Measurements from ENCODE around the gene TRIP12.
"Not testable (repeated sequence)": the region's sequence is repeated elsewhere in the genome, so short reads cannot be mapped to it uniquely, and the experiment has no call there.

Gene TRIP12

GRCh38 chr2:229768235-229768634, 153.6 kb downstream of the TRIP12 start:
- DNase-seq (ENCODE audit: low read depth): no peak

- DNase-seq (ENCODE audit: low read depth): no peak
These were observed 156.1 kb downstream of the TRIP12 start for GRCh38 chr2:229765721-229766120.

DNA sequence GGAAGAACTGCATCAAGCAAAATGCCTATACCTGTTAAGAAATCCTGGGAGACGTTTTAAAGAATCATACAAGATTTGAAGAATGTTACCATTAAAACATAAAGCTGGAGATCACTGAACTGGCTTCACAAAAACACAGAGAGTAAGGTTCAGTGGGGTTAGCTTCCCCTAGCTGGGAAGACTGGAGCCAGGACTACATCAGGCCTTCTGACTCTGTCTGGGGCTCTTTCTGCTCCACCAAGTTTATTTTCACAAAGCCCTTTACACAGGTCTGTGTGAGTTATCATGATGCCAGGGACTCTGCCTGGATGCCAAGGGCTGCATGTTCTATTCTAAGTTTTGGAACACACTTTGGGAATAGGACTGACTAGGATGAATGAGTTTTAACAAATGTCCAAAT, 160.1 kb downstream of the TRIP12 start:
- DNase-seq (ENCODE audit: low read depth): no peak

- DNase-seq (ENCODE audit: low read depth): not testable (repeated sequence)
These were observed 164.3 kb downstream of the TRIP12 start for GRCh38 chr2:229757462-229757861.

DNA sequence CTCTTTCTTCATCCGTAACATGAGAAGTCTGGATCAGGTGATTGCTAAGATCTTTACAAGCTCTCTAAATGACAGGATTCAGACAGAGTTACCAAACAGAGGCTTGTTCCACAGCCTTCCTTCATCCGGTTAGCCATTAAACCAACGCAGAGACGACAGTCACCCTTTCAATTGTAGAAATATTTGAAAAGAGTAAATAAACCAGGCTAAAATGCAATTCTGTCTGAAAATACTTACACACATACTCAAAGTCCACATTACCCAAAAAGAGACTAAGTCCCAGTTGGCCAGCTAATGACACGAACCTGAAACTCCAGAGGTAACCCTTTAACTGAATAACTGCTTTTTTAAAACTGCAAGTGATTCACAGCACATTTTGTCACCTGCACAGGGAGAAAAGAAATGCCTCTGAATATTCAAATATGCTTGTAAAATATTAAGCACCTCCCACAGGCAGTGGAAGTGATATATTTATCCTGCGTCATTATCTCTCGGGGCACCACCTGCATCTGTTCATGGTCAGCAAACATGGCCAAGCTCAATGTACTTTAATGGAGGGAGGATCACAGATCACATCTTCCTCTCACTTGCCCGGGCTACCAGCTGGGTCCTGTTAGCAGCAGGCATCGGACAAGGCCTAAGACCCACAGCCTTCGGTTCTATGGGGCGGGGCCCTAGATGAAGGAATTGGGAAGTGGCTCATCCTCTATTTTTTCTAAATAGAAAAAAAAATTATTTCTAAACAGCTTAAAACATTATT, 168.7 kb downstream of the TRIP12 start:
- DNase-seq (ENCODE audit: low read depth): no peak

- DNase-seq (ENCODE audit: low read depth): no peak
These were observed 172.0 kb downstream of the TRIP12 start for GRCh38 chr2:229749779-229750178.

DNA sequence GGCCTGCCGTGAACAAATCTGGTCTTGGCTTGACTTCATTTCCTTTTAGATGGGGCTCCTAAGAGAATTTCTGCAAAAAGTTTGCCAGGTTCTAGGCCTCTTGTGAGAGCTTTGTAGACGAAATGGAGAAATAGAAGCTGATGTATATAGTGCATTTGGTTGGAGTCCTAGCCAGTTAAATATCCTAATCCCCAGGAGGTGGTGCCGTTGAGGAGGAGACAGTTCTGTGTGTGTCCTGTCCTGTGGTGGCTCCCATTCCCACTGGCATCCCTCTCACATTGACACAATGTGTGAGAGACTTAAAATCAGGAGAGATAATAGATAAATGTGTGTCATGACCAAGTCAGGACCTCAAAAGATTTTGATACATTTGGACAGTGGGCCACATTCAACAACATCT, 172.9 kb downstream of the TRIP12 start:
- DNase-seq (ENCODE audit: low read depth): no peak

DNA sequence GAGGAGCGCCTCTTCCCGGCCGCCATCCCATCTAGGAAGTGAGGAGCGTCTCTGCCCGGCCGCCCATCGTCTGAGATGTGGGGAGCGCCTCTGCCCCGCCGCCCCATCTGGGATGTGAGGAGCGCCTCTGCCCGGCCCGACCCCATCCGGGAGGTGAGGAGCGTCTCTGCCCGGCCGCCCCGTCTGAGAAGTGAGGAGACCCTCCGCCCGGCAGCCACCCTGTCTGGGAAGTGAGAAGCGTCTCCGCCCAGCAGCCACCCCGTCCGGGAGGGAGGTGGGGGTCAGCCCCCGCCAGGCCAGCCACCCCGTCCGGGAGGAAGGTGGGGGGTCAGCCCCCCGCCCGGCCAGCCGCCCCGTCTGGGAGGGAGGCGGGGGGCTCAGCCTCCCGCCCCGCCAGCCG, 179.1 kb downstream of the TRIP12 start:
- not testable (repeated sequence) for DNase-seq (ENCODE audit: low read depth)

DNA sequence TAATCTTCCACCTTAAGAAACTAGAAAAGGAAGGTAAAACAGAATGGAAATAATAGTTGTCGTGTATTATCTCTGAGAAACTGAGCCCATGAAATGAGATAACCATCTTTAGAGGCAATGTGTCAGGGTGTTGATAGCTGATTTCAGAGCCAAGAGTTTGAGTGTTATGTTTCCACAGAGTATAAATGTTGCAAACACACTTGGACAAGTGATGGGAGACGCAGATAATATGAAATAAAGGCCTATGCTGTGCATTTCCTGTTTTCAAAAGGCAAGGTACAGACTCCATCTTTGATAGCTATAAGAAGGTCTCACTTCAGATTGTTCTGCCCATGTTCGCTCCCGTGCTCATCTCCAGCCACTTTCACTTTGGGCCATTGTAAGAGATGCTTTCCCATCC, 181.5 kb downstream of the TRIP12 start:
- DNase-seq (ENCODE audit: low read depth): no peak

DNA sequence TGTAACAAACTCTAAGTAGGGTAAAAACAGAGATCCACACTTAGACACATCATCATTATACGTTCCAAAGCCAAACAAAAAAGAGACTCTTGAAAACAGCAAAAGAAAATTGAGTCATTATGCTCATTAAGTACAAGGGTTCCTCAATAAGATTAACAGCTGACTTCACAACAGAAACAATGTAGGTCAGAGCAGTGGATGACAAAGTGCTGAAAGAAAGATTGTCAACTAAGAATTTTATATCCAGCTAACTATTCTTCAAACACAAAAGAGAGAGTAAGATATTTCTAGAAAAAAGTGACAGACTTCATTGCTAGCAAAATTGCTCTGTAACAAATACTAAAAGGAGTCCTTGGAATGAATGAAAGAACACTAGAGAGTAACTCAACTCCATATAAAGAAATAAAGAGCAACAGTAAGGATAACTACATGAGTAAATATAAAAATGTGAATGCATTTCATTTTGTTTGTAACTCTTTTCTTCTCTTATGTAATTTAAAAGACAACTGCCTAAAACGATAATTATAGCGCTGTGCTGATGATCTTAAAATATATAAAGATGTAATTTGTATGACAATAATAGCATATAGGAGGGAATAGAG, 183.7 kb downstream of the TRIP12 start:
- DNase-seq (ENCODE audit: low read depth): no peak

GRCh38 chr2:229734410-229734809, 187.4 kb downstream of the TRIP12 start:
- no peak for DNase-seq (ENCODE audit: low read depth)

- no peak for DNase-seq (ENCODE audit: low read depth)
These were observed 188.1 kb downstream of the TRIP12 start for GRCh38 chr2:229733611-229734245.

- no peak for DNase-seq (ENCODE audit: low read depth)
These were observed 188.9 kb downstream of the TRIP12 start for GRCh38 chr2:229732897-229733296.

DNA sequence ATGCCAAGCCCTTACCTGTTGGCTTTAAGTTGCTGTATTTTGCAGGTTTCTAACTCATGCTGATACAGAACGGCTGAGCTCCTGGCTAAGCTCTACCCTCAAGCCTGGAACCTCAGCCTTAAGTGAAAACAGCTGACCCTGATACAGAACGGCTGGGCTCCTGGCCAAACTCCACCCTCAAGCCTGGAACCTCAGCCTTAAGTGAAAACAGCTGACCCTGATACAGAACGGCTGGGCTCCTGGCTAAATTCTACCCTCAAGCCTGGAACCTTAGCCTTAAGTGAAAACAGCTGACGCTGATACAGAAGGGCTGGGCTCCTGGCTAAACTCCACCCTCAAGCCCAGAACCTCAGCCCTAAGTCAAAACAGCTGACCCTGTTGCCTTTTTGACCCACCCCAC, 189.9 kb downstream of the TRIP12 start:
- DNase-seq (ENCODE audit: low read depth): no peak

GRCh38 chr2:229731363-229731762, 190.4 kb downstream of the TRIP12 start:
- no peak for DNase-seq (ENCODE audit: low read depth)

GRCh38 chr2:229728370-229728769, 193.4 kb downstream of the TRIP12 start:
- DNase-seq (ENCODE audit: low read depth): no peak

DNA sequence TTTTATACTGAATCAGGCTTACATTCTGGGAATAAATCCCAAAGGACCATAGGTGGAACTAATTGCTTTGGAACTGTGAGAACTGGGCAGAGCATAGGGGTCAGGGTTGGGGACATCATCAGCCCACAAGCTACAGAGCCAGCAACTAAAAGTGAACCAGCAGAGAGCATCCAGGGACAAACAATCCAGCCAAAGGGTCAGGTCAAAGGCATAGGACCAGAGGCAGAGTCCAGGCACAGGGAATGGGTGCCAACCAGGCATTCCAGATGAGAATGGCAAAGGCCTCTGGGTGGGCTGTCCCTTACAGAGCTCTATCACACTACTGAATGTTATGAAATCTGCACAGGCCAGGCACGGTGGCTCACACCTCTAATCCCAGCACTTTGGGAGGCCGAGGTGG, 195.2 kb downstream of the TRIP12 start:
- DNase-seq (ENCODE audit: low read depth): no peak

GRCh38 chr2:229725716-229726574, 195.9 kb downstream of the TRIP12 start:
- no peak for DNase-seq (ENCODE audit: low read depth)

DNA sequence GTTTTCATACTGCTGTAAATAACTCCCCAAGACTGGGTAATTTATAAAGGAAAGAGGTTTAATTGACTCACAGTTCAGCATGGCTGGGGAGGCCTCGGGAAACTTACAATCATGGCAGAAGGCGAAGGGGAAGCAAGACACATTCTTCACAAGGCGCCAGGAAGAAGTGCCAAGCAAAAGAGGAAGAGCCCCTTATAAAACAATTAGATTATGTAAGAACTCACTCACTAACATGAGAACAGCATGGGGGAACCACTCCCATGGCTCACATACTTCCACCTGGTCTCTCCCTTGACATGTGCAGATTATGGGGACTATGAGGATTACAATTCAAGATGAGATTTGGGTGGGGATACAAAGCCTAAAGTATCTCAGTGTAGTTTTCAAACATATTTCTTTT, 198.6 kb downstream of the TRIP12 start:
- DNase-seq (ENCODE audit: low read depth): not testable (repeated sequence)

- no peak for DNase-seq (ENCODE audit: low read depth)
These were observed 201.7 kb downstream of the TRIP12 start for GRCh38 chr2:229719926-229720647.

DNA sequence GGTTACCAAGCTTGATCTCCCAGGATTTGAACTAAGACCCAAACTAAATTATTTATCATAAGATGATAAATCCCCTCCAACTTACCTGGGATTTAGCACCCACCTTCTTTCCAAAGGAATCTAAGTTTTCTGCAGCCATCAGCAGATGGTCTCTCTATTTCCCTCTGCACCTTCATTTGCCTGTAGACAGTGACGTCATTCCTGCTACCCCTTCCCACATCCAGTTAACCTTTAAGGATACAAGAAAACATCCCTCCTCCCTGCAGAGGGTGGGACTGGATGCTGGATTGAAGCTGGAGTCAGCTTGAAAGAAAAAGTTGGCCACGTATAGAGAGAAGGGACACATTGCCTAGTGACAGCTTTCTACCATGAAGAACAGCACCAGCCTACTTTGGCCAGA, 203.8 kb downstream of the TRIP12 start:
- no peak for DNase-seq (ENCODE audit: low read depth)

Measured in T-helper 22 cell (primary cell).